Central memory CD8-positive, alpha-beta T cell (primary cell): ENCODE results near the gene THAP2.

Source experiments
- ATAC-seq: fragments of 150-1000 bp; cut with Tn5 transposase; replicated peaks from 2 replicates; pipeline ENCODE4 v1.10.0; 2022; ENCODE audit warnings: mild to moderate bottlenecking, moderate FRiP score, moderate number of reproducible peaks; ENCODE audit not compliant: poor library complexity, severe bottlenecking; ENCODE audit errors: extremely low read depth
- DNase-seq, 2 donors: peaks; one replicate each; pipeline ENCODE4 v3.0.0; 2021; ENCODE audit warnings: low spot score in 2 of 2
- H3K27ac Mint-ChIP-seq: one replicate; pipeline ENCODE4 v1.8.0; 2022; ENCODE audit warnings: low read depth, mild to moderate bottlenecking, moderate library complexity, mixed read lengths
- H3K27me3 Mint-ChIP-seq: one replicate; pipeline ENCODE4 v1.8.0; 2022; ENCODE audit warnings: mixed read lengths
- H3K36me3 Mint-ChIP-seq: one replicate; pipeline ENCODE4 v1.8.0; 2022; ENCODE audit warnings: mild to moderate bottlenecking, moderate library complexity, mixed read lengths; ENCODE audit not compliant: insufficient read depth
- H3K4me1 Mint-ChIP-seq: one replicate; pipeline ENCODE4 v1.8.0; 2022; ENCODE audit warnings: mixed read lengths
- H3K4me3 Mint-ChIP-seq: one replicate; pipeline ENCODE4 v1.8.0; 2022; ENCODE audit warnings: mild to moderate bottlenecking, moderate library complexity, mixed read lengths
- H3K9me3 Mint-ChIP-seq: one replicate; pipeline ENCODE4 v1.8.0; 2022; ENCODE audit warnings: mixed read lengths

Gene THAP2

GRCh38 chr12:71646512-71646911 is 17.6 kb upstream of the THAP2 start:
- H3K36me3 Mint-ChIP-seq, result peaks cover 54% of the 10 kb centered on the region

GRCh38 chr12:71648537-71648936 is 15.6 kb upstream of the THAP2 start:
- no peak overlapping the region for H3K4me3 Mint-ChIP-seq
- no peaks in the 10 kb centered on the region for H3K9me3 Mint-ChIP-seq
- no peaks in the 10 kb centered on the region for H3K27me3 Mint-ChIP-seq
- ATAC-seq (no peak), DNase-seq (no peak)
- H3K4me1 Mint-ChIP-seq, result peaks cover 13% of the 10 kb centered on the region
- H3K27ac Mint-ChIP-seq, result no peak overlapping the region
- peaks cover 38% of the 10 kb centered on the region for H3K36me3 Mint-ChIP-seq

More at GRCh38 chr12:71646512-71646911, 17.6 kb upstream of the THAP2 start:
- H3K4me1 Mint-ChIP-seq, result peaks cover 18% of the 10 kb centered on the region
- no peak for DNase-seq
- no peak overlapping the region for H3K27ac Mint-ChIP-seq
- H3K4me3 Mint-ChIP-seq, result no peak overlapping the region
- no peaks in the 10 kb centered on the region for H3K27me3 Mint-ChIP-seq
- no peak for ATAC-seq
- no peaks in the 10 kb centered on the region for H3K9me3 Mint-ChIP-seq

GRCh38 chr12:71649401-71649800 is 14.7 kb upstream of the THAP2 start:
- ATAC-seq (no peak), DNase-seq (no peak)
- H3K27ac Mint-ChIP-seq, result peak overlapping the region; percentile 42
- peaks cover 10% of the 10 kb centered on the region for H3K4me1 Mint-ChIP-seq
- peaks cover 33% of the 10 kb centered on the region for H3K36me3 Mint-ChIP-seq
- H3K4me3 Mint-ChIP-seq, result no peak overlapping the region
- no peaks in the 10 kb centered on the region for H3K9me3 Mint-ChIP-seq
- no peaks in the 10 kb centered on the region for H3K27me3 Mint-ChIP-seq

DNA sequence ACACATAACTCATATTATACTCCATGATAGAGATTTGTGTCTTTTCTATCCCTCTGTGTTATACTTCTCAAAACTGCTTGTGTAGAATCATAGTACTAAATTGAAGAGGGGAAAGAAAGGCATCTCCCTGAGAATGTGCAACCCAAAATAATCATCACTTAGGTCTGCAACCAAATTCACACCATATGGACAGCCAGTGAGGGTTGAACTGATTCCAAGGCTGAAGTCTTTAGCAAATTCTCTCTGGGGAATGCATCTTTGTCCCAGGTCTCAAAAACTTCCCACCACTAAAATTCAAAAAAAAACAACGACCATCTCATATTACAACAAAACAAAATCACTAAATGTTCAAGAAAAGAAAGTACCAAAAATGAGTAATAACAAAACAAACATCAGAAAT is 11.4 kb upstream of the THAP2 start:
- Mint-ChIP-seq H3K4me1 (peaks cover 30% of the 10 kb centered on the region), H3K27me3 (no peaks in the 10 kb centered on the region), H3K27ac (no peak overlapping the region), H3K4me3 (no peak overlapping the region), H3K36me3 (peaks cover 32% of the 10 kb centered on the region), H3K9me3 (no peaks in the 10 kb centered on the region)
- ATAC-seq, result no peak
- no peak for DNase-seq

GRCh38 chr12:71653137-71653536 is 11.0 kb upstream of the THAP2 start:
- Mint-ChIP-seq H3K9me3 (no peaks in the 10 kb centered on the region), H3K27me3 (no peaks in the 10 kb centered on the region), H3K4me1 (peaks cover 30% of the 10 kb centered on the region), H3K4me3 (no peak overlapping the region), H3K27ac (no peak overlapping the region), H3K36me3 (peaks cover 34% of the 10 kb centered on the region)
- ATAC-seq (no peak), DNase-seq (no peak)

DNA sequence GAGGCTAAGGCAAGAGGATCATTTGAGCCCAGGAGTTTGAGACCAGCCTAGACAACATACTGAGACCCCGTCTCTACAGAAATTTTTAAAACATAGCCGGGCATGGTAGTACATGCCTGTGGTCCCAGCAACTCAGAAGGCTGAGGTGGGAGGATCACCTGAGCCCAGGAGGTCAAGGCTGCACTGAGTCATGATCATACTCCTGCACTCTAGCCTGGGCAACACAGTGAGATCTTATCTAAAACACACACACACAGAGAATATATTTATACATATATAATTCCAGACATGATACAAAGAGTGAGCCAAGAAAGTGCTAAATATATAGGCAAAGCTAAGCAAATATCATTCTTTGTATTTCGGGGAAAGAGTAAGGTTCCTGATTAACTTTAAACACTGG is 9.9 kb upstream of the THAP2 start:
- H3K27ac Mint-ChIP-seq, result peak overlapping the region; percentile 82
- no peak for DNase-seq
- ATAC-seq, result no peak
- H3K36me3 Mint-ChIP-seq, result peaks cover 41% of the 10 kb centered on the region
- H3K4me3 Mint-ChIP-seq, result no peak overlapping the region
- H3K4me1 Mint-ChIP-seq, result peaks cover 36% of the 10 kb centered on the region
- no peaks in the 10 kb centered on the region for H3K9me3 Mint-ChIP-seq
- H3K27me3 Mint-ChIP-seq, result no peaks in the 10 kb centered on the region

DNA sequence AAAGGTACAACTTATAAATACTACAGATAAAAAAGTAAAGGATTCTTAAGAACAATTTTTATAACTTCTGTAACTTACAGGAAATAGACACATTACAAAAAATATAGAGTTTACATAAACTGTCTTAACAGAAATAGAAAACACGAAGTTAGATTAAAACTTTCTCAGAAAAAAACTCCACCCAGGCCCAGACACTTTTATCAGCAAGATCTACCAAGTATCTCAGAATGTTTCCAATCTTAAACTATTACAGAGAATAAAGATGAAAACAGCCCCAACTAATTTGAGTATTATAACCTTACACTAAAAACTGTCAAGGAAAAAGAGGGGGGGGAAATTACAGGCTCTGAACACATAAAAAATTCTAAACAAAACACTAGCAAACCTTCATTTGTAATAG is 8.6 kb upstream of the THAP2 start:
- peaks cover 40% of the 10 kb centered on the region for H3K4me1 Mint-ChIP-seq
- no peak for DNase-seq
- peak overlapping the region; percentile 82 for H3K27ac Mint-ChIP-seq
- H3K4me3 Mint-ChIP-seq, result peak overlapping the region; percentile 34
- H3K36me3 Mint-ChIP-seq, result peaks cover 43% of the 10 kb centered on the region
- ATAC-seq, result no peak
- H3K27me3 Mint-ChIP-seq, result no peaks in the 10 kb centered on the region
- H3K9me3 Mint-ChIP-seq, result no peaks in the 10 kb centered on the region

DNA sequence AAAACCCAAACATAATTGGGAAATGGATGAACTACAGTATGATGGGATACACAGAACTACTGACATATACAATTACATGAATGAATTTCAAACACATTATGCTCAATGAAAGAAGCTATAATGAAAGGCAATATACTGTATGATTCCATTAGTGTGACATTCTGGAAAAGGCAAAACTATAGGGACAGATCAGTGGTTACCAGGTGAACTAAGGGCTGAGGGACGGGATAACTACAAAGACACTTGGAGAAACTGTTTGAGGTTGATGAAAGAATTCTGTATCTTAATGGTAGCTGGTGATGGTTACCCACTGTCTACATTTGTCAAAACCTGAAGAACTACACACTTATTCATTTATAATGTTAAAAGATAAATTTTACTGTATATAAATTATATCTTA is 8.2 kb upstream of the THAP2 start:
- Mint-ChIP-seq H3K9me3 (no peaks in the 10 kb centered on the region), H3K4me1 (peaks cover 40% of the 10 kb centered on the region), H3K27ac (peak overlapping the region; percentile 82), H3K36me3 (peaks cover 40% of the 10 kb centered on the region), H3K4me3 (peak overlapping the region; percentile 34), H3K27me3 (no peaks in the 10 kb centered on the region)
- ATAC-seq (no peak), DNase-seq (no peak)

- no peaks in the 10 kb centered on the region for H3K9me3 Mint-ChIP-seq
- H3K27ac Mint-ChIP-seq, result no peak overlapping the region
- H3K36me3 Mint-ChIP-seq, result peaks cover 43% of the 10 kb centered on the region
- ATAC-seq (no peak), DNase-seq (no peak)
- no peak overlapping the region for H3K4me3 Mint-ChIP-seq
- no peaks in the 10 kb centered on the region for H3K27me3 Mint-ChIP-seq
- H3K4me1 Mint-ChIP-seq, result peaks cover 43% of the 10 kb centered on the region
These were observed 7.4 kb upstream of the THAP2 start for GRCh38 chr12:71656740-71657139.

DNA sequence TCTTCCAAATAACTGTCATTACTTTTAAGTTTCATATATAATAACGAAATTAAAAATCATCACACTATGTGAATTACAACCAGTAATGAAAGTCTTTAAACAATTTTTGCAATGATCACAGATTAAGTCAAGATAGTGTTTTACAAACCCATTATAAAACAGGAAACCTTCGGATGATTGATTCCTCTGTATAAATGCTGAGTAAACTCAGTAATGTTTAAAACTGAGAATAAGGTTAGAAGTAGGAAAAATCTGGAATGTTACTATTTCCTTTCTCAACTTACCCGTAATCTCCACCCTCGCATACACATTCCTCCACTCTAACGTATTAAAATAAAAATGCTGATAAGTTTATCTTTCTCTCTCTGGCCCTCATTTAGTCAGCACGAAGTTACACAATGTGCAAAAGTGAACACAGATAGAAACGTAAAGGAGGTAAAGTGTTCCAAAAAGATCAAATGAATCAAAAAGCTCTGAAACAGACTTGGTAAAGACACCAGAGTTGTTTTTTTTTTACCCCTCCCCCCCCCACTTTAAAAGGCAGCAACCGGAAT is 2.0 kb upstream of the THAP2 start:
- ATAC-seq (no peak), DNase-seq (no peak)
- Mint-ChIP-seq H3K4me3 (peak overlapping the region; percentile 100), H3K4me1 (peaks cover 54% of the 10 kb centered on the region), H3K9me3 (no peaks in the 10 kb centered on the region), H3K27ac (peak overlapping the region; percentile 100), H3K36me3 (peaks cover 54% of the 10 kb centered on the region), H3K27me3 (no peaks in the 10 kb centered on the region)

GRCh38 chr12:71662849-71663560 is 1.1 kb upstream of the THAP2 start:
- Mint-ChIP-seq H3K36me3 (peaks cover 47% of the 10 kb centered on the region), H3K27ac (peak overlapping the region; percentile 100), H3K27me3 (no peaks in the 10 kb centered on the region), H3K4me1 (peaks cover 53% of the 10 kb centered on the region), H3K4me3 (peak overlapping the region; percentile 100), H3K9me3 (no peaks in the 10 kb centered on the region)
- peak; percentile 57 for ATAC-seq
- DNase-seq, result peak; percentile 57 to 68

DNA sequence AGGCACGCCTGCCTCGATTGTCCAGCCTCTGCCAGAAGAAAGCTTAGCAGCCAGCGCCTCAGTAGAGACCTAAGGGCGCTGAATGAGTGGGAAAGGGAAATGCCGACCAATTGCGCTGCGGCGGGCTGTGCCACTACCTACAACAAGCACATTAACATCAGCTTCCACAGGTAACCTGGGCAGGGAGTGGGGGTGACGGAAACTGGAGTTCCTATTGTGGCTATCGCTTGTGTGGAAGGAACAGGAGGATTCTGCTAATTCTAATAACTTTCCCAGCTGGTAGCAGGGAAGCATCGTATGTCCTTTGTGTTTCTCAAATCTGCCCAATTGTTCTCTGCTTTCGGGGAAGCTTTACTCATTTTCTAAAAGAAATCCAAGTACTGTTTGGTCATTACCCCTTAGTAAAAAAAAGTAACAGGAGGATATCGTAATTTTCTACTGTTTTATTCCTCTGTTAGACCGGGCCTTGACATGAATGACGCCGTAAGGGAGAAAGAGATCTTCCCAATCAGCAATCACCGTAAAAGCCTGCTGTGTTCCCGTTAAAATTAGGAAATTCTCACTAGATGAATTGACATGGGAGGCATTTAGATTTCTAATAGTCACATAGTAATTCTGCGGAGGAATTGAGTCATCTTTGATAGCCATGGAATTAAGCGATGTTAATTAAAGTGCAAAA is 449 bp downstream of the THAP2 start:
- Mint-ChIP-seq H3K9me3 (no peaks in the 10 kb centered on the region), H3K4me3 (peak overlapping the region; percentile 100), H3K27ac (peak overlapping the region; percentile 100), H3K36me3 (peaks cover 31% of the 10 kb centered on the region), H3K27me3 (no peaks in the 10 kb centered on the region), H3K4me1 (peaks cover 43% of the 10 kb centered on the region)
- DNase-seq, result no peak
- peak; percentile 12 for ATAC-seq

- Mint-ChIP-seq H3K4me1 (peaks cover 43% of the 10 kb centered on the region), H3K27me3 (no peaks in the 10 kb centered on the region), H3K9me3 (no peaks in the 10 kb centered on the region), H3K36me3 (peaks cover 28% of the 10 kb centered on the region), H3K4me3 (peak overlapping the region; percentile 100), H3K27ac (peak overlapping the region; percentile 100)
- ATAC-seq (no peak), DNase-seq (no peak)
These were observed 976 bp downstream of the THAP2 start for GRCh38 chr12:71665090-71665463.
